Right renal cortex interstitium (tissue), 3 donors: ENCODE data around the gene SGPL1. TPM values are rescaled to one million over a fixed set of nuclear protein-coding genes. Genes with fewer than 3 reads are reported as not detected.
"Not testable (repeated sequence)": the region's sequence is repeated elsewhere in the genome, so short reads cannot be mapped to it uniquely, and the experiment has no call there.

Source experiments
- DNase-seq, 3 donors: peaks; one replicate each; pipeline ENCODE4 v3.0.0-alpha.2; 2013; ENCODE audit warnings: low read depth in 3 of 3, low spot score in 2 of 3
- polyA plus RNA-seq, 3 donors: library from polyadenylated mRNA; unstranded; fragments of 120-200 nt; gene quantifications; one replicate each; pipeline ENCODE4 v1.2.1, GENCODE V29; 2013; ENCODE audit not compliant: insufficient read length in 3 of 3

The SGPL1 gene
- polyA plus RNA-seq, 3 donors, result 59.5 to 66.8 (median 60.0) TPM

GRCh38 chr10:70837660-70838059 is 21.9 kb downstream of the SGPL1 start:
- no peak for DNase-seq

GRCh38 chr10:70838270-70838805 is 22.6 kb downstream of the SGPL1 start:
- no peak for DNase-seq

GRCh38 chr10:70840836-70841235 is 25.1 kb downstream of the SGPL1 start:
- DNase-seq, result no peak

- DNase-seq, result no peak
These were observed 27.6 kb downstream of the SGPL1 start for GRCh38 chr10:70843333-70843732.

- DNase-seq, result no peak
These were observed 28.2 kb downstream of the SGPL1 start for GRCh38 chr10:70843776-70844489.

- DNase-seq, result no peak
These were observed 29.5 kb downstream of the SGPL1 start for GRCh38 chr10:70845256-70845655.

- DNase-seq, result no peak
These were observed 30.1 kb downstream of the SGPL1 start for GRCh38 chr10:70845816-70846215.

- DNase-seq, result no peak
These were observed 31.0 kb downstream of the SGPL1 start for GRCh38 chr10:70846795-70847194.

- no peak for DNase-seq
These were observed 32.1 kb downstream of the SGPL1 start for GRCh38 chr10:70847659-70848360.

- peak in 1 of 3 donors; percentile 12 for DNase-seq
These were observed 33.9 kb downstream of the SGPL1 start for GRCh38 chr10:70849582-70850016.

GRCh38 chr10:70850097-70850496 is 34.3 kb downstream of the SGPL1 start:
- no peak for DNase-seq

- DNase-seq, result no peak
These were observed 36.1 kb downstream of the SGPL1 start for GRCh38 chr10:70851597-70852475.

- no peak for DNase-seq
These were observed 37.3 kb downstream of the SGPL1 start for GRCh38 chr10:70853038-70853437.

GRCh38 chr10:70853457-70853856 is 37.7 kb downstream of the SGPL1 start:
- no peak for DNase-seq

GRCh38 chr10:70856454-70856853 is 40.7 kb downstream of the SGPL1 start:
- no peak for DNase-seq

GRCh38 chr10:70858759-70859158 is 43.0 kb downstream of the SGPL1 start:
- no peak for DNase-seq

GRCh38 chr10:70861495-70862197 is 45.9 kb downstream of the SGPL1 start:
- DNase-seq, result not testable (repeated sequence)

- DNase-seq, result no peak
These were observed 47.9 kb downstream of the SGPL1 start for GRCh38 chr10:70863470-70864160.

- DNase-seq, result no peak
These were observed 49.2 kb downstream of the SGPL1 start for GRCh38 chr10:70864935-70865334.

GRCh38 chr10:70866424-70866823 is 50.7 kb downstream of the SGPL1 start:
- no peak for DNase-seq
